ENCODE measurements around the gene YLPM1.

GRCh38 chr14:74713395-74713735 is 49.8 kb upstream of the YLPM1 start:
- TF ChIP-seq CTCF (tag by site-specific recombination; IDR thresholded peaks at IDR 0.05) (no peak), ZEB2 (tag by site-specific recombination; IDR thresholded peaks at IDR 0.05) (no peak), TSHZ1 (tag by site-specific recombination; IDR thresholded peaks at IDR 0.05; ENCODE audit: borderline replicate concordance) (no peak), SALL2 (tag by site-specific recombination; IDR thresholded peaks at IDR 0.05; ENCODE audit: borderline replicate concordance) (no peak), MZF1 (tag by site-specific recombination; IDR thresholded peaks at IDR 0.05; ENCODE audit: borderline replicate concordance) (no peak), KLF10 (tag by site-specific recombination; IDR thresholded peaks at IDR 0.05) (no peak), ZBTB26 (tag by site-specific recombination; optimal IDR thresholded peaks at IDR 0.05) (no peak), ZNF350 (tag by site-specific recombination; IDR thresholded peaks at IDR 0.05) (no peak), ZNF148 (tag by site-specific recombination; IDR thresholded peaks at IDR 0.05; ENCODE audit: borderline replicate concordance) (no peak), ZNF747 (tag by site-specific recombination; IDR thresholded peaks at IDR 0.05) (no peak), TCF7L2 (IDR thresholded peaks at IDR 0.05; ENCODE audit: borderline replicate concordance, low read depth, low read length) (no peak), ZNF274 (IDR thresholded peaks at IDR 0.05; ENCODE audit: low read length) (no peak), ZNF274 (tag by site-specific recombination; IDR thresholded peaks at IDR 0.05; ENCODE audit: borderline replicate concordance) (no peak), ZBTB21 (tag by site-specific recombination; IDR thresholded peaks at IDR 0.05) (no peak), YY1 (tag by site-specific recombination; IDR thresholded peaks at IDR 0.05) (no peak)

Measured in HEK293 (cell line).